ENCODE data around the gene C2orf42. TPM values are rescaled to one million over a fixed set of nuclear protein-coding genes. Genes with fewer than 3 reads are reported as not detected.
A peak's percentile ranks its signal among the peaks of the same experiment; 100 is the strongest.
"Not testable (repeated sequence)": the region's sequence is repeated elsewhere in the genome, so short reads cannot be mapped to it uniquely, and the experiment has no call there.

C2orf42 gene
- total and polyA plus RNA-seq, 4 donors = 12.5 to 24.8 (median 18.6) TPM

DNA sequence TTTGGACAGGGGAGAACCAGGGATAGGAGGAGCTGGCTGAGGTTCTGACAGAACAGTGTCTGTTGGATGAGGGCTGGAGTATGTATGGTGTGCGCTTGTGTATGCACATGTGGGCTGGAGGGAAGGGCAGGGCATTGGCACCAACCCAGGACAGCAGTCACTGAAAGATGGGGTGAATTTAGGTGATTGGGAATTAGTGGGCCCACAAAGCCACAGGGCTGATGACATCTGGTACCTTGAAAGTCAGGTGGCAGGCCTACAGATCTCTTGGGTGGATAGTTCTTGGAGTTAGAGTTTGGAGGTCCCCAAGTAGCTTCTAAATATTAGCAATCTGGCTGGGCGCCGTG, 45.7 kb downstream of the C2orf42 start:
- Histone ChIP-seq H3K36me3 (ENCODE audit: control insufficient read depth, insufficient read depth, low read length) (peaks cover 5% of the 10 kb centered on the region), H3K27ac (ENCODE audit: low read depth, low read length) (no peak overlapping the region), H3K9me3 (ENCODE audit: control insufficient read depth, insufficient read depth, low read length) (no peaks in the 10 kb centered on the region), H3K27me3 (ENCODE audit: control insufficient read depth, insufficient read depth, low read length) (no peaks in the 10 kb centered on the region), H3K4me1 (ENCODE audit: control insufficient read depth, insufficient read depth, low read length) (peaks cover 26% of the 10 kb centered on the region), H3K4me3 (ENCODE audit: low read depth, low read length) (no peak overlapping the region)
- 100% methylated on average over 3 of the region's 3 CpGs for WGBS (ENCODE audit: insufficient coverage)
- DNase-seq (ENCODE audit: low read depth in 4 of 6, low spot score in 6 of 6) = no peak

DNA sequence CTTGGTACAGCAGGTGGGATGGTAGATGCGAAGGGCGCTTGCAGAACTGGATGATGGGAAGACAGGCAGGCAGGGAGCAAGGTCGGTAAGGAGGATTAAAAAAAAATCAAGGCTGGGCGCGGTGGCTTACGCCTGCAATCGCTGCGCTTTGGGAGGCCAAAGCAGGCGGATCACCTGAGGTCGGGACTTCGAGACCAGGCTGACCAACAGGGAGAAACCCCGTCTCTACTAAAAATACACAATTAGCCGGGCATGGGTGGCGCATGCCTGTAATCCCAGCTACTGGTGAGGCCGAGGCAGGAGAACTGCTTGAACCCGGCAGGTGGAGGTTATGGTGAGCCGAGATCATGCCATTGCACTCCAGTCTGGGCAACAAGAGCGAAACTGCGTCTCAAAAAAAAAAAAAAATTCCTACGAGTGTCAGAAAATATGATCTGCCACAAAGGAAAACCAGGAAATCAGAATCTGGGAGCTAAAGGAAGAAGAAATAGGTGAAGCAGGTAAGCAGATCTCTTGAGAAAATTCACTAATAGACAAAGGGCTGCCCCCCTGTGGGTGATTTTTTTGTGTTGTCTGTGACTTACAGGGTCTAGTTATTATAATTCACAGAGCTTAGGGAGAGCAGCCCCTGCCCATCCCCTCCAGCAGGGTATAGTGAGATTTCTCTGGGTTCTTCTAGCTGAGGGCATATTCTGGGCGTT, 46.2 kb downstream of the C2orf42 start:
- no peak for DNase-seq (ENCODE audit: low read depth in 4 of 6, low spot score in 6 of 6)
- H3K4me3 ChIP-seq (ENCODE audit: low read depth, low read length) = no peak overlapping the region
- no peaks in the 10 kb centered on the region for H3K27me3 ChIP-seq (ENCODE audit: control insufficient read depth, insufficient read depth, low read length)
- H3K9me3 ChIP-seq (ENCODE audit: control insufficient read depth, insufficient read depth, low read length) = no peaks in the 10 kb centered on the region
- H3K27ac ChIP-seq (ENCODE audit: low read depth, low read length) = no peak overlapping the region
- WGBS (ENCODE audit: insufficient coverage) = 95% methylated on average over 20 of the region's 21 CpGs
- peaks cover 5% of the 10 kb centered on the region for H3K36me3 ChIP-seq (ENCODE audit: control insufficient read depth, insufficient read depth, low read length)
- H3K4me1 ChIP-seq (ENCODE audit: control insufficient read depth, insufficient read depth, low read length) = peaks cover 29% of the 10 kb centered on the region

DNA sequence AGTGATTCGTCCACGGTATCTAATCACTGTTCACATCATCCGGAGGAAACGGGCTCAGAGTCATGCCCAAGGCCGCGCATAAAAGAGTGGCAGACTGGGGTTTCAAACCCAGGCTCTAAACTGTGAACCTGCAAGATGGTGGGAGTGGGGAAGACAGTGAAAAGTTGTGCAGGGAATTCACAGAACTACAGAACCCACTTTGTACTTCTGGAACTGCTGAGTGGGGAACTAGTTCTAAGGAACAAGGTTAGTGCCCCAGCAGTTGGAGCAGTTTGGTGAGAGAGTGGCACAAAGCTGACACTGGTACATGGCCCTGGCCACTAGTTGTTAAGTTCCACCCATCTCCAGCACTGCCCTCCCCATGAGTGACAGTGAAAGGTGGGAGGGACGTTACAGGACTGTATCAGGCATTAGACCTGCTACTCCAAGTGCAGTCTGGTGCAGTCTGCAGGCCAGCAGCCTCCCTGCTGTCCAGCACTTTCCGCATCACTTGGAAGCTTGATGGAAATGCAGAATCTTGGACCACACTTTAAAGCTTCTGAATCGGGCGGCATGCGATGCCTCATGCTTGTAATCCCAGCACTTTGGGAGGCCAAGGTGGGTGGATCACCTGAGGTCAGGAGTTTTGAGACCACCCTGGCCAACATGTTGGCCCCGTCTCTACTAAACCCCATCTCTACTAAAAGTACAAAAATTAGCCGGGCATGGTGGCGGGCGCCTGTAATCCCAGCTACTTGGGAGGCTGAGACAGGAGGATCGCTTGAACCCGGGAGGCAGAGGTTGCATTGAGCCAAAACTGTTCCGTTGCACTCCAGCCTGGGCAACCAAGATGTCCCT, 47.3 kb downstream of the C2orf42 start:
- WGBS (ENCODE audit: insufficient coverage) = 31% methylated on average over 7 of the region's 18 CpGs
- H3K27ac ChIP-seq (ENCODE audit: low read depth, low read length) = peak overlapping the region; percentile 92
- DNase-seq (ENCODE audit: low read depth in 4 of 6, low spot score in 6 of 6) = peak in 2 of 6 donors; percentile 54 to 57

DNA sequence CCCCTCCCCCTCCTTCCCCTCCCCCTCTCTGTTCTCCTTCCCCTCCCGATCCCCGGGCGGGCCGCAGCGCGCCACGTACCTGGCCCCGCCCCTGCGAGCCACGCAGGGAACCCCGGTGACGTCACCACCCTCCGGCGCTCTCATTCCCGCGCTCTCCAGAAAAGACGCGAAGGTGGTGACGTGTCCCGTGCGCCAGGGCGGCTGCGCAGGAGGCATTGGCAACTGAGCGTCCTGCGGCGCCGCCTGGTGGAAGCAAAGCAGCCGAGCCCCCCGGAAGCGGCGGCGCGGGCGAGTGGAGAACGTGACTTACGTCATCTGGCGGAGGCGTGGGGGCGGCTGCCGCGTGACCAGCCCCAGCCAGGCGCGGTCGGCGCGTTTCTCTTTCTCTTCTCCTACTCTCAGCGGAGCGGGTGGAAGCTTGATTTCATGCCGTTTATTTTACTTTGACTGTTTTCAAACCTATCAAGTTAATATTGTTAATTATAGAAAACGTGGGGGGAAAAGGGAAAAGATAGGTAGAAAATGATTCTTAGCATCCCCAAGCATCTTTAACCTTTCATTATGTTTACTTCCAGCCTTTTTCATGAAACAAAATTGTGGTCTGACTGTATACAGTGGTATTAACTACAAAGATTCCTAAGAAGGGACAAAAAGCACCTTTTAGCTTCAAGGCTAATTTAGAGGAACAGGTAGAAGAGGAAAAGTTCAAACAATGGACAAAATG, 48.1 kb downstream of the C2orf42 start:
- Histone ChIP-seq H3K9me3 (ENCODE audit: control insufficient read depth, insufficient read depth, low read length) (no peaks in the 10 kb centered on the region), H3K4me3 (ENCODE audit: low read depth, low read length) (peak overlapping the region; percentile 52), H3K27ac (ENCODE audit: low read depth, low read length) (peak overlapping the region; percentile 92), H3K4me1 (ENCODE audit: control insufficient read depth, insufficient read depth, low read length) (peaks cover 29% of the 10 kb centered on the region), H3K27me3 (ENCODE audit: control insufficient read depth, insufficient read depth, low read length) (no peaks in the 10 kb centered on the region), H3K36me3 (ENCODE audit: control insufficient read depth, insufficient read depth, low read length) (no peaks in the 10 kb centered on the region)
- peak; percentile 99 to 100 (median 99) for DNase-seq (ENCODE audit: low read depth in 4 of 6, low spot score in 6 of 6)
- 0% methylated on average over 39 of the region's 50 CpGs for WGBS (ENCODE audit: insufficient coverage)

More for the DNA sequence above, 47.3 kb downstream of the C2orf42 start:
- H3K4me3 ChIP-seq (ENCODE audit: low read depth, low read length) = peak overlapping the region; percentile 52
- no peaks in the 10 kb centered on the region for H3K9me3 ChIP-seq (ENCODE audit: control insufficient read depth, insufficient read depth, low read length)
- no peaks in the 10 kb centered on the region for H3K27me3 ChIP-seq (ENCODE audit: control insufficient read depth, insufficient read depth, low read length)
- peaks cover 5% of the 10 kb centered on the region for H3K36me3 ChIP-seq (ENCODE audit: control insufficient read depth, insufficient read depth, low read length)
- peaks cover 29% of the 10 kb centered on the region for H3K4me1 ChIP-seq (ENCODE audit: control insufficient read depth, insufficient read depth, low read length)

DNA sequence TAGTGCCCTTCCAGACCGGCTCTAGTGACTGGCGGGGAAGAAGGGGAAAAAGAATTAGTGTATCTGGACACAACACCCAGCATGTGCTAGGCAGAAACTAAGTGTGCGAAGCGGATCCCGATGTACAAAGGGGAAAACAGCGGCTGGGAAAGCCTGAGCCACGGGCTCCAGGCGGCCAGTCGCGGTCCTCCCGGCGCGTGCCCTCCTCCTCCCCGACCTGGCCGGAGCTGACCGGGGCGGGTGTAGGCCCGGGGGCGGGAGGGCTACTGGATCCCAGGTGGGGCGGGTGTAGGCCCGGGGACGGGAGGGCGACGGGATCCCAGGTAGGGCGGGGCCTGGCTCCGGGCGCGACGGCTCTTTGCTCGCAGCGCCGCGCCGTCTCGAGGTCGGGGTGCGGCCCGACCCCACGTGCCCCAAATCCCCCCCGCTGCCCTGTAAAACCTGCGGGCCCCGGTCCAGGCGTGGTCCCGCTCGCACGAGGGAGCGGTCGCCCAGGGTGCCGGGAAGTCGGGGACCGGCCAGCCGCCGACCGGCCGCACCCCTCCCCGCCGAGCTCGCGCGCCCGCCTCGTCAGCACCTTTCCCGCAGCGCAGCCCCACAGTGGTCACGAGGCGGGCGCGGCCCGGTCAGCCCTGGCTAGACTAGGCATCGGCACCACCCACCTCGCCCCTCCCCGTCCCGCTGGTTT, 48.8 kb downstream of the C2orf42 start:
- DNase-seq (ENCODE audit: low read depth in 4 of 6, low spot score in 6 of 6) = peak in 3 of 6 donors; percentile 38 to 78 (median 76)
- H3K4me3 ChIP-seq (ENCODE audit: low read depth, low read length) = peak overlapping the region; percentile 48
- no peaks in the 10 kb centered on the region for H3K27me3 ChIP-seq (ENCODE audit: control insufficient read depth, insufficient read depth, low read length)
- H3K9me3 ChIP-seq (ENCODE audit: control insufficient read depth, insufficient read depth, low read length) = no peaks in the 10 kb centered on the region
- peak overlapping the region; percentile 92 for H3K27ac ChIP-seq (ENCODE audit: low read depth, low read length)
- 0% methylated on average over 69 of the region's 73 CpGs for WGBS (ENCODE audit: insufficient coverage)
- H3K4me1 ChIP-seq (ENCODE audit: control insufficient read depth, insufficient read depth, low read length) = peaks cover 29% of the 10 kb centered on the region
- H3K36me3 ChIP-seq (ENCODE audit: control insufficient read depth, insufficient read depth, low read length) = no peaks in the 10 kb centered on the region

DNA sequence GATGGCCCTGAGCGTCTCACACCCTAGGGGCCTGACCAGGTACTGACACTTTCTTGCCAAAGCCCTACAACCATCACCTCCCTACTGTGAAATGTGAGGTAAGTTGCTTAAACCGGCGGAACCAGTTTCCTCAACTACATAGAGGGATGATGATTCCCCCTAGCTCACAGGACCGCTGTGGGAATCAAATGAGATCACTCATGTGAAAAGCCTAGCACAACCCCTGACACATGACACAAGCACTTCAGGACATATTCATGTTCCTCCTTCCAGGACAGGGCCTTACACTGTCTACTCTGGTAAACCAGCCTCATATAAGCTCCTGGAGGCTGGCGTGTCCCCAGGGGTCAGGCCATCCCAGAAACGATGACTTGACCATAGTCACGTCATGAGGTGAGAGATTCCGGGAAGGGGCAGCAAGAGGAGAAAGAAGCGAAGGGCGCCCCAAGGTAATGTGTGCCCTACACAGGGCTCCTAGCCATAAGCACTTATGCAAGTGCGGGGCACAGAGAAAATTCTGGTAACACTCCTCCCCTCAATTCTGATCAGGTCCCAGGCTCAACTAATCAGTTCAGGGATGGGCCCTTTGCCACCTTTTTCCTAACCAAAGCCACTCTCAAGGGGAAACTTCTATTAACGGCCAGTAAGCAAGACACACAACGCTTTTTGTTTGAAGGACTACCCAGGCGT, 49.5 kb downstream of the C2orf42 start:
- Histone ChIP-seq H3K36me3 (ENCODE audit: control insufficient read depth, insufficient read depth, low read length) (no peaks in the 10 kb centered on the region), H3K4me3 (ENCODE audit: low read depth, low read length) (peak overlapping the region; percentile 48), H3K9me3 (ENCODE audit: control insufficient read depth, insufficient read depth, low read length) (no peaks in the 10 kb centered on the region), H3K27me3 (ENCODE audit: control insufficient read depth, insufficient read depth, low read length) (no peaks in the 10 kb centered on the region), H3K27ac (ENCODE audit: low read depth, low read length) (peak overlapping the region; percentile 92), H3K4me1 (ENCODE audit: control insufficient read depth, insufficient read depth, low read length) (peaks cover 29% of the 10 kb centered on the region)
- 42% methylated on average over 9 of the region's 14 CpGs for WGBS (ENCODE audit: insufficient coverage)
- DNase-seq (ENCODE audit: low read depth in 4 of 6, low spot score in 6 of 6) = peak in 1 of 6 donors; percentile 46

DNA sequence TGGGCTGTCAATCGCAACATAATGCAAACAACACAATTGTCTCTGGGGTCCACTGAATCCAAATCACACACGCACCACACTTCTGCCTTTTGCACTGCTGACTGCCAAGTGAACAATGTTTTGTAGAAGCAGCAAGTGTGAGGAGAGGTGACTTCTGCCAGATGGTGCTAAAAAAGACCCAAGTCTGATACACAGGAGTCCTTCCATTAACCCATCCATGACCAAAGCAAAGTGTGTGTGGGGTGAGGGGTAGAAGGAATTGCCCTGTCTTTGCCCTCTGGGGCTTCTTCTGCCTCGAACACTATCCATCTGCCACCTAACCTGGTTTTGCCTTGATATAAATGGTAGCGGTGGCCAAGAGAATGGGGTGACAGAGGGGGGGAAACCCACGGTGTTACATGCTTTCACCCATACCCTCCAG, 50.0 kb downstream of the C2orf42 start:
- DNase-seq (ENCODE audit: low read depth in 4 of 6, low spot score in 6 of 6) = peak in 1 of 6 donors; percentile 42
- H3K4me1 ChIP-seq (ENCODE audit: control insufficient read depth, insufficient read depth, low read length) = peaks cover 29% of the 10 kb centered on the region
- no peaks in the 10 kb centered on the region for H3K9me3 ChIP-seq (ENCODE audit: control insufficient read depth, insufficient read depth, low read length)
- no peak overlapping the region for H3K4me3 ChIP-seq (ENCODE audit: low read depth, low read length)
- no peaks in the 10 kb centered on the region for H3K27me3 ChIP-seq (ENCODE audit: control insufficient read depth, insufficient read depth, low read length)
- no CpG with 5 or more reads among the region's 5 CpGs for WGBS (ENCODE audit: insufficient coverage)
- peak overlapping the region; percentile 92 for H3K27ac ChIP-seq (ENCODE audit: low read depth, low read length)
- H3K36me3 ChIP-seq (ENCODE audit: control insufficient read depth, insufficient read depth, low read length) = no peaks in the 10 kb centered on the region

DNA sequence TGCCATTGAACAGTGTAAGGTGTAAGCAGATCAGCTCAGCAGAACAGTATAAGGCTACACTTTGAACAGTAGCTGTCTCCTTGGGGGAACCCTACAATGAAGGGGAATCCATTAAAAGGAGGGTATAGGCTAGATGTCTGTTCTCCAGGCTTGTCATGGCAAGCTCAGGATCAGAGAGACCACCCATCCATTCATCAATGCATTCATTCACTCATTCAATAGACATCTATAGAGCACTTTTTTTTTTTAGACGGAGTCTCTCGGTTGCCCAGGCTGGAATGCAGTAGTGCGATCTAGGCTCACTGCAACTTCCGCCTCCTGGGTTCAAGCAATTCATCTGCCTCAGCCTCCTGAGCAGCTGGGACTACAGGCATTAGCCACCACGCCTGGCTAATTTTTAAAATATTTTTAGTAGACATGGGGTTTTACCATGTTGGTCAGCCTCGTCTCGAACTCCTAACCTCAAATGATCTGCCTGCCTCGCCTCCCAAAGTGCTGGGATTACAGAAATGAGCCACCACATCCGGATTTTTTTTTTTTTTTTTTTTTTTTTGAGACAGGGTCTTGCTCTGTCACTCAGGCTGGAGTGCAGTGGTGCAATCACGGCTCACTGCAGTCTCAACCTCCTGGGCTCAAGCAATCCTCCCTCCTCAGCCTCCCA, 56.4 kb downstream of the C2orf42 start:
- whole genome bisulfite sequencing (ENCODE audit: insufficient coverage) = 77% methylated on average over 6 of the region's 10 CpGs
- not testable (repeated sequence) for H3K9me3 ChIP-seq (ENCODE audit: control insufficient read depth, insufficient read depth, low read length); DNase-seq (ENCODE audit: low read depth in 4 of 6, low spot score in 6 of 6); H3K36me3 ChIP-seq (ENCODE audit: control insufficient read depth, insufficient read depth, low read length); H3K4me3 ChIP-seq (ENCODE audit: low read depth, low read length); H3K27me3 ChIP-seq (ENCODE audit: control insufficient read depth, insufficient read depth, low read length)
- Histone ChIP-seq H3K4me1 (ENCODE audit: control insufficient read depth, insufficient read depth, low read length) (peaks cover 18% of the 10 kb centered on the region), H3K27ac (ENCODE audit: low read depth, low read length) (peak overlapping the region; percentile 95)
